Measurements from ENCODE around the gene BACE2. TPM values are rescaled to one million over a fixed set of nuclear protein-coding genes. Genes with fewer than 3 reads are reported as not detected.
"Not testable (repeated sequence)": the region's sequence is repeated elsewhere in the genome, so short reads cannot be mapped to it uniquely, and the experiment has no call there.

BACE2 gene
- total and polyA plus RNA-seq, 7 donors, result 5.3 to 16.0 (median 7.2) TPM

GRCh38 chr21:41186755-41187536 lies 19.0 kb downstream of the BACE2 start:
- 67 to 72% (median 71%) methylated on average over 9 of the region's 9 CpGs for WGBS, 3 donors
- ATAC-seq (no peak), DNase-seq (no peak)
- intact Hi-C loops (cut with DNase I), result no loop called here
- no peak overlapping the region for H3K27ac ChIP-seq
- no peak overlapping the region for H3K4me3 ChIP-seq
- no peaks in the 10 kb centered on the region for H3K36me3 ChIP-seq (ENCODE audit: insufficient read depth in 1 of 2, low read depth in 1 of 2)
- no peak for TF ChIP-seq CTCF (IDR thresholded peaks at IDR 0.05)
- H3K9me3 ChIP-seq, result no peaks in the 10 kb centered on the region
- H3K27me3 ChIP-seq (ENCODE audit: insufficient read depth in 3 of 3, low read length in 2 of 3), result no peaks in the 10 kb centered on the region
- no peaks in the 10 kb centered on the region for H3K4me1 ChIP-seq

GRCh38 chr21:41187537-41188025 lies 19.6 kb downstream of the BACE2 start:
- intact Hi-C loops (cut with DNase I), result no loop called here
- Histone ChIP-seq H3K4me3 (no peak overlapping the region), H3K4me1 (no peaks in the 10 kb centered on the region), H3K27ac (no peak overlapping the region), H3K27me3 (ENCODE audit: insufficient read depth in 3 of 3, low read length in 2 of 3) (no peaks in the 10 kb centered on the region), H3K36me3 (ENCODE audit: insufficient read depth in 1 of 2, low read depth in 1 of 2) (no peaks in the 10 kb centered on the region), H3K9me3 (no peaks in the 10 kb centered on the region)
- DNase-seq (no peak), ATAC-seq (no peak)
- 76 to 84% (median 82%) methylated on average over 6 of the region's 6 CpGs for WGBS, 3 donors
- no peak for TF ChIP-seq CTCF (IDR thresholded peaks at IDR 0.05)

- Histone ChIP-seq H3K27ac (no peak overlapping the region), H3K27me3 (ENCODE audit: insufficient read depth in 3 of 3, low read length in 2 of 3) (no peaks in the 10 kb centered on the region), H3K4me3 (no peak overlapping the region), H3K9me3 (no peaks in the 10 kb centered on the region), H3K36me3 (ENCODE audit: insufficient read depth in 1 of 2, low read depth in 1 of 2) (no peaks in the 10 kb centered on the region), H3K4me1 (no peaks in the 10 kb centered on the region)
- DNase-seq (no peak), ATAC-seq (no peak)
- WGBS, 3 donors, result 92 to 95% (median 94%) methylated on average over 6 of the region's 6 CpGs
- no peak for TF ChIP-seq CTCF (IDR thresholded peaks at IDR 0.05)
- intact Hi-C loops (cut with DNase I), result no loop called here
Measured at GRCh38 chr21:41188486-41189149, 20.7 kb downstream of the BACE2 start.

GRCh38 chr21:41189150-41189745 lies 21.3 kb downstream of the BACE2 start:
- intact Hi-C loops (cut with DNase I), result no loop called here
- TF ChIP-seq CTCF (IDR thresholded peaks at IDR 0.05), result no peak
- H3K4me3 ChIP-seq, result no peak overlapping the region
- no peaks in the 10 kb centered on the region for H3K36me3 ChIP-seq (ENCODE audit: insufficient read depth in 1 of 2, low read depth in 1 of 2)
- WGBS, 3 donors, result 90 to 96% (median 92%) methylated on average over 1 of the region's 1 CpG
- H3K27me3 ChIP-seq (ENCODE audit: insufficient read depth in 3 of 3, low read length in 2 of 3), result no peaks in the 10 kb centered on the region
- H3K4me1 ChIP-seq, result no peaks in the 10 kb centered on the region
- no peak for ATAC-seq
- H3K27ac ChIP-seq, result no peak overlapping the region
- no peak for DNase-seq
- no peaks in the 10 kb centered on the region for H3K9me3 ChIP-seq

- H3K4me3 ChIP-seq; H3K4me1 ChIP-seq; H3K9me3 ChIP-seq; intact Hi-C loops (cut with DNase I); H3K27me3 ChIP-seq (ENCODE audit: insufficient read depth in 3 of 3, low read length in 2 of 3); DNase-seq; ATAC-seq; H3K36me3 ChIP-seq (ENCODE audit: insufficient read depth in 1 of 2, low read depth in 1 of 2); H3K27ac ChIP-seq: not testable (repeated sequence)
- 78 to 84% (median 80%) methylated on average over 4 of the region's 4 CpGs for WGBS, 3 donors
Measured at GRCh38 chr21:41192552-41192951, 24.6 kb downstream of the BACE2 start.

Measured in psoas muscle (tissue), 8 donors.